NCI-H2029 (cell line): ENCODE data around the gene SHISA5.
A peak's percentile ranks its signal among the peaks of the same experiment; 100 is the strongest.
"Not testable (repeated sequence)": the region's sequence is repeated elsewhere in the genome, so short reads cannot be mapped to it uniquely, and the experiment has no call there.

Experiments
- DNase-seq: peaks from one replicate; lab custom pipeline; 2025; lab: John Stamatoyannopoulos, UW

SHISA5 gene

DNA sequence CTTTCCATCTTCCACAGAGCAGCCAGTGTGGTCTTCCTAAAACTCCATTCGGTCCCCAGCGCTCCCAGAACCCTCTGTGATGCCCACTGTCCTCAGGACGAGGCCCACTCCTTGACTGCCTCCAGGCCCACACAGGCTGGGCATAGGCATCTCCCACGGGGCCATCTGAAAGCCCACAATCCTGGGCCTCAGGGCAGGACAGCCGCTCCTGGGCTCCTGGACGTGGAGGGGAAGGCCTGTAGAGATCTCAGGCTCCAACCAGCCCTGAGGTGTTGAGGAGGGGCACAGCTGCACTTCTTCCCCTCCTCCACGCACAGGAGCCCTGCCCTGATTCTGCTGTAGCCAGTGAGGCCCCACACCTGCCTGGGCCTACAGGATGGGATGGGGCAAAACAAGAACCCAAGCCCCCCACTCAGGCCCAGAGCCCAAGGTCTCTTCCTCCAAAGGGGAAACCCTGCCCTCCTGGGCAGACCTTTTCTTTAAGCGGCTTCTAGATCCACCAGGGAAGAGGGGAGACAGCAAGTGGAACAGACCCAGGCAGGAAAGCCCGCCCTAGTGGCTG lies 25.9 kb downstream of the SHISA5 start:
- DNase-seq: no peak

DNA sequence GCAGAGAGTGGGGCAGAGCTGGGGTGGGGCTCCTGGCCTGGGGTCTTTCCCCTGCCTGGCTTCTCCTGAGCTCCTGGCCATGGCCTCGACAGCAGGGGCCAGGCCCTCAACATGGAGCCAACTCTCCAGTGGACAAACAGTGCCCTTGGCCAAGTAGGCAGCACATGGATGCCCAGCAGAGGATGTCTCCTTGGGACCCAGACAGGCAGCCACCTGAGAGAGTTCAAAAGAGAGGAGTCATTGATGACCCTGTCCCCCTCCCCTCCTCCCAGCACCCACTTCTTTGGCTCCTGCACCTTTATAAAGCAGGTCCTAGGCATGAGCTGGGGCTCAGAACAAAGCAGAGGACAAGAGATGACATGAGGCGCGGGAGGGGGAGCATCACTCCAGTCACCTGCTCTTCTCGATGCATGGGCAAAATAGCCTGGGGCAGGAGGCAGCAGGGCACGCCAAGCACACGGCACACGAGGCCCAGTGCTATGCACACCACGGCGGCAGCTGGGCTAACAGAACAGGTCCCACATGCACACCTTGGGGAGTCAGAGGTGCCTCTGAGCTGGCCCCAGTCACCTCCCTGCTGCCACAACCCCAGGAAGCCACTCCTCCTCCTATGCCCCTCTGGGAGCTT lies 27.4 kb downstream of the SHISA5 start:
- no peak for DNase-seq

DNA sequence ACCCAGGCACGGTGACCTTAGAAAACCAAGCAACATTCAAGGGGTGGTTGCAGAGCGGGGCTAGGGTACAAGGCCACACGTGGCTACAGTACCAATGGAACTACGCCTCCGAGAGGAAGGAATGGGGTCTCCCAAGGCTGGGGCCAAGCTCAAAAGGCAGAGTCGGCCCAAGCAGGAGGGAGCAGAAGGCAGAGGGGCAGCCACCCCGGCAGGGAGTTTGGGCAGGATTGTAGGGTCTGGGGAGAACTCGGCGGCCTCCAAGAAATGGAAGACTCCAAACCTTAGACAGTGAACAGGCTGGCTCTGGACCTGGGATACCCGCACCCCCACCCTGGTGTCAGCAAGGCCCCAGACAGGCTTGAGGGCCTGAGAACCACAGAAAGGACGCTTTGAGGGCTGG lies 28.8 kb downstream of the SHISA5 start:
- DNase-seq: no peak

DNA sequence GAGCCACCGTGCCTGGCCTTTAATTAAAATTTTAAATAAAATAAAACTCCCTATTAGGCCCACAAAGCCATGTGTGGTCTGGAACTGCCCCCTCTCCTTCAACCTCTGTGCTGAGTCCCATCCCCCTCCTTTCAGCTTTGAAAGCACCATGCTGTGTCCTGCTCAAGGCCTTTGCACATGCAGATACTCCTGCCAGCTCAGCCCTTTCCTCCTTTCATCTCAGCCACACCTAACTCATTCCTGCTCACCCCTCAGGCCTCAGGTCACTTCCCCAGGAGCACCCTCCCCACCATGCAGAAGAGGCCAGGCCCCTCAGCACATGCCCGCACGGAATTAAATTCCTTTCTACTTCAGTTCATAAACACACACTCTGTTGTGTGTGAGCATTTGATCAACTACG lies 29.4 kb downstream of the SHISA5 start:
- no peak for DNase-seq

DNA sequence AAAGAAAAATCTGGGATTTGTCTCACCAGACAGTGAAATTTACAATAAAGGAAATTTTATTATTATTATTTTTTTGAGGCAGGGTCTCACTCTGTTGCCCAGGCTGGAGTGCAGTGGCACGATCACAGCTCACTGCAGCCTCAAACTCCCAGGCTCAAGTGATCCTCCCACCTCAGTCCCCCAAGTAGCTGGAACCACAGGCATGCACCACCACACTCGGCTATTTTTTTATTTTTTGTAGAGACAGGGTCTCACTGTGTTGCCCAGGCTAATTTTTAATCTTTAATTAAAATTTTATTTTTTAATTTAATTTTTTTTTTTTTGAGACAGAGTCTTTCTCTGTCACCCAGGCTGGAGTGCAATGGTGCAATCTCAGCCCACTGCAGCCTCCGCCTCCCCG lies 29.9 kb downstream of the SHISA5 start:
- DNase-seq: not testable (repeated sequence)

DNA sequence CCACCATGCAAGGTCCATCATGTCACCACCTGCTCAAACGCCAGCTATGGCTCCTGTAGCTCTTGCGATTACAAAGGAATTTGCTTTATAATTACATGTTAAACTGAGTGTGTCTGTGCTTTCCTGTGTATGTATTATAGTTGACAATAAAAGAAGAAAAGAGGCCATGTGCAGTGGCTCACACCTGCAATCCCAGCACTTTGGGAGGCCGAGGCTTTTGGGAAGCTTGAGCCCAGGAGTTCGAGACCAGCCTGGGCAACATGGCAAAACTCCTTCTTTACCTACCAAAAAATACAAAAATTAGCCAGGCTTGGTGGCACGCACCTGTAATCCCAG lies 30.4 kb downstream of the SHISA5 start:
- no peak for DNase-seq

DNA sequence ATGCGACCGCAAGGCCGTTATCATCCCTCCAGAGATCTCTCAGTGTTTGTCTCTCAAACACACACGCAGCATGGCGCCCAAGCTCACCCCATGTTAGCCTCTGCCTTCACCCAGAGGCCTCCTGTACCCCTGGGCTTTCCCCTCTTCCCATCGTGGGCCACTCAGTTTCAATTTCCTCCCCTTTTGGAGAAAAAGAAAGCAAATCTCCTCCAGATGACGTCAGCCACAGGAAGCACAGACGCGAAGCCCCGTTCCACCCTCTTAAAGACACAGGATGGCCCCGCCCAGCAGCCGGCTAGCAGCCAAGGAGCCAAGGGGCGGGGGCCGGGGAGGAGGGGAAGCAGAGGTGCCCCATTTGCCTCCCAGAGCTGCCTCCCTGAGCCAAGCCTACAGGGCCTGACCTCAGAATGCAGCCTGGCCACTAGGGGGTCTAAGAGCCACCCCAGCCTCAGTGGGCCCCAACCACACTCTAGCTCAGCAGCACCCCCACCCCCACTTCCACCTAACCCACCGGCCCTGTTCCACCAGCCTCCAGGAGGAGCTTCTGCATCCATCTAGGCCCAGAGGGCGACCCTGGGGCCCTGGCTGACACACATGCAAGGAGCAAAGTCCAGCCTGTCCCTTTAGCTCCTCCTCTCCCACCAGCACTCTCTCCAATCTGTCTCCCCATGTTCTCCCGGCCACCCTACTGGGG lies 30.9 kb downstream of the SHISA5 start:
- peak; percentile 77 for DNase-seq

DNA sequence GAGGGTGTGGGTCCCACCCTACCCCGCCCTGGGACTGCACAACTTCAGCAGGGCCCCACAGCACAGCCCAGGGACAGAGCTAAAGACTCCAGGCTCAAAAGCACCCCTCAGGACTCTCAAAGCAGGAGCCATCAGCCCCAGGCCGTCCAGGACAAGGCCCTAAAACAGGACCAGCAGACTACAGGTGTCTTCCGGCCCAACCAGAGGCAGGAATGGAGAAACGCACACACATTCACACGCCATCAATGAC lies 31.4 kb downstream of the SHISA5 start:
- DNase-seq: no peak

DNA sequence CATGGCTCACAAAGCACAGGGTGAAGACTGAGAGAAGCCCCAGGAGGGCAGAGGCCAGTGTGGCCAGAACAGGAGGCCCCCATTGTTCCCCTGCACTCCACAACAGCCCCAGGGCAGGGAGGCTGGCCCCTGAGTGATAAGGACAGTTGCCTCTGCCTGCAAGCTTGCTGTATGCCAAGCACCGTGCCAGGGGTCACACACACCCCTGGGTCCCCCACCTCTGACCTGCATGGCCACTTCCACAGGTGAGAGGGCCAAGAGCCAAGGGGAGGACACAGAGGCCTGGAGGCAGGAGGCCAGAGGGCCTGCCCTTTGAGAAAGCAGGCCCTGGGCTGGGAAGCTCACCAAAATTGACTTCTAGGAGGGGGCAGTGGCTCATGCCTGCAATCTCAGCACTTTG lies 33.7 kb downstream of the SHISA5 start:
- DNase-seq: no peak

DNA sequence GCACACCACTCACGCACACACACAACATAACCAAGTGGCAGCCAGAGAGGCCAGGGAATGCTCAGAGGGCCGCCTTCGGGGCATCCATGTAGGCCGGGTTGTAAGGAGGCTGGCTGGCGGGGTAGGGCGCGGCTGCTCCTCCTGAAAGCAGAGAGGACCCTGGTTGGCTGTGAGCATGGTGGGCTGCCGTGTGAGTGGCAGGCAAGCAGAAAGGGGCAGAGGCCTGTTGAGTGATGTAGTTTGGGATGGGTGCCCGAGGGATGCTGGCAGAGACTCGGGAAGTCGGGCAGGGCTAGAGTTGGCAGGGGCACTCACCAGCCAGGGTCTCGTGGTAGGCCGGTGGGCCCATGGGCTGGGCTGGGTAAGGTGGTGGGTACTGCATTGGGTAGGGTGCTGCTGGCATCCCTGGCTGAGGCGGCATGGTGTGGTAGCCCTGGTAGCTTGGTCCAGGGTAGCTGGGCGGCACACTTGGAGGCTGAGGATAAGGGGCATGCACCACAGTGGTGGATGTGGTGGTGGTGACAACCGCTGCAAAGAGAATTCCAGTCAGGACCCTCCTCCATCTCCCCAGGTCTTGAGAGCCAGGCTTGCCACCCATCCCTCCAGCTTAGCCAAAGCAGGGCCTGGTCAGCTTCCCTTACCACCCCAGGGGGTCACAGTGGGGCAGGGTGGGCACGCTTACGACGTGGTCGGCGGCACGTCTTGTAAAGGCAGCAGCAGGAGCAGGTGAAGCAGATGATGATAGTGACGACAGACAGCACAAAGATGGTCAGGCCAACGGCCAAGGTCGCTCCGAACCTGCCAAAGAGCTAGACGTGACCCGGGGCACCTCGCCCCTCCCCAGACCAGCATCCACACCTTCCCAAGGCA lies 34.7 kb downstream of the SHISA5 start:
- DNase-seq: no peak

DNA sequence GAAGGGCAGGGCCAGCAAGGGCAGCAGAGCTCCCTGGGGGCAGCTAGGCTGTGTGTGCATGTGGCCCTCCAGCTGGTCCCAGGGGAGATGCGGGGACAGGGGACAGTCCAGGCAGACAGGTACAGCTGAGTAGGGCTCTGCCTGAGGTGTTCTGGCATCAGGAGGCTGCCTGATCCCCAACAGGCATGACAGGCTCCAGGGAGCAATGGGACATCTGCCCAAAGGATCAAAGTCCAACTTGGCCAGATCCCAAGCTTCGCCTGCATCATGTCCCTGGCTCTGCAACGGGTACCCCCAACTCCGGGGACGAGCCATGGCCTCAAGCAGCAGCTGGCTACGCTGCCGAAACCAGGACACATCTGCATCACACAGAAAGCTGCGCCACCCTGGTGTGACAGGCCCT lies 35.6 kb downstream of the SHISA5 start:
- no peak for DNase-seq

DNA sequence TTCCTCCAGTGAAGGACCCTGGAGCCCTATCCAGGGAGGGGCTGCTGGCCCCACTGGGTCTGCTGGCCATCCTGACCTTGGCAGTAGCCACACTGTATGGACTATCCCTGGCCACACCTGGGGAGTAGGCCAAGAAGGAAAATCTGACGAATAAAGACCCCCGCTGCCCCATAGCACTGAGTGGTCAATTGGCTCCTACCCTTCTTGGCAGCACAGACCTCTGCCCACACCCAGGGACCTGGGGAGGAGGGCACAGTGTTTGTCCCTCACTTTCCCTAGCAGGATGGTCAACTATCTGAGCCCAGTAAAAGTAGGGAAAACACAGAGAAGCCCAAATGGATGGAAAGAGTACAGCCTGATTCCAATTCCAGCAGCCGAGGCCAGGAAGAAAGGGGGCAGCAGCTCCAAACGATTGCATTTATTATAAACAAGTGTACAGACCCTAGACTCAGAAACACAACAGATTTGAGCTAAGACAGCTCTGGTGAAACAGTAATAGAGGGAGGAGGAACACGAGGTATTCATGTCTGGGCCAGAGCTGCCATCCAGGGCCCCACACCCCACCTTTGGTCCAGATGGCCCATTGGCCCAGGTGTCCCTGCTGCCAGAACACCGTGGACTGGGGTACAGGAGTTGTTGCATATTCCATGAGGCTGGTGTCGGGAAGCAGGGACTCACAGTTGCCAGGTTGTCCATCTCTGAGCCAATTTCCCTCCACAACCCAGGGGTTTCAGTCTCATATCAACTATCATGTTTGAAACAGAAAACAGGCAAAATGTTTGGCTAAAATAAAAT lies 36.3 kb downstream of the SHISA5 start:
- DNase-seq: no peak

DNA sequence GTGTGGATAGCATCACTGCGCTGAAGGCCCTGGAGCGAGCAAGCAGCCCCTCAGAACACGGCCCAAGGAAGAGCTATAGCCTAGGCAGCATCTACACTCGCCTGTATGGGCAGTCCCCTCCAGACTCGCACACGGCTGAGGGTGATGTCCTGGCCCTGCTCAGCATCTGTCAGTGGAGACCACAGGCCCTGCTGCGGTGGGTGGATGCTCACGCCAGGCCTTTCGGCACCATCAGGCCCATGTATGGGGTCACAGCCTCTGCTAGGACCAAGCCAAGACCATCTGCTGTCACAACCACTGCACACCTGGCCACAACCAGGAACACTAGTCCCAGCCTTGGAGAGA lies 36.9 kb downstream of the SHISA5 start:
- no peak for DNase-seq

DNA sequence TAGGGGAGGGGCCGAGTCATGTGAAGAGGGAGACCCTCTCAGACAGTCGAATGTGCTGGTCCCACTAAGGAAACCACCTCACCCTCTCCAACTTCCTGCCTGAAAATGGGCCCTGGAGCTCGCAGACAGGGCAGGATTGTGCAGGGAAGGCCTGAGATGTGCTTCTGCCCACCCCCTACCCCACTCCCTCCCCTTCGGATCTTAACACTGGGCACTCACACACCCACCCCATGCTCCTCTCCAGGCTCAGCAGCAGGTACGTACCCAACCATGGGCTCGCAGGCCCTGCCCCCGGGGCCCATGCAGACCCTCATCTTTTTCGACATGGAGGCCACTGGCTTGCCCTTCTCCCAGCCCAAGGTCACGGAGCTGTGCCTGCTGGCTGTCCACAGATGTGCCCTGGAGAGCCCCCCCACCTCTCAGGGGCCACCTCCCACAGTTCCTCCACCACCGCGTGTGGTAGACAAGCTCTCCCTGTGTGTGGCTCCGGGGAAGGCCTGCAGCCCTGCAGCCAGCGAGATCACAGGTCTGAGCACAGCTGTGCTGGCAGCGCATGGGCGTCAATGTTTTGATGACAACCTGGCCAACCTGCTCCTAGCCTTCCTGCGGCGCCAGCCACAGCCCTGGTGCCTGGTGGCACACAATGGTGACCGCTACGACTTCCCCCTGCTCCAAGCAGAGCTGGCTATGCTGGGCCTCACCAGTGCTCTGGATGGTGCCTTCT lies 37.4 kb downstream of the SHISA5 start:
- peak; percentile 37 for DNase-seq

DNA sequence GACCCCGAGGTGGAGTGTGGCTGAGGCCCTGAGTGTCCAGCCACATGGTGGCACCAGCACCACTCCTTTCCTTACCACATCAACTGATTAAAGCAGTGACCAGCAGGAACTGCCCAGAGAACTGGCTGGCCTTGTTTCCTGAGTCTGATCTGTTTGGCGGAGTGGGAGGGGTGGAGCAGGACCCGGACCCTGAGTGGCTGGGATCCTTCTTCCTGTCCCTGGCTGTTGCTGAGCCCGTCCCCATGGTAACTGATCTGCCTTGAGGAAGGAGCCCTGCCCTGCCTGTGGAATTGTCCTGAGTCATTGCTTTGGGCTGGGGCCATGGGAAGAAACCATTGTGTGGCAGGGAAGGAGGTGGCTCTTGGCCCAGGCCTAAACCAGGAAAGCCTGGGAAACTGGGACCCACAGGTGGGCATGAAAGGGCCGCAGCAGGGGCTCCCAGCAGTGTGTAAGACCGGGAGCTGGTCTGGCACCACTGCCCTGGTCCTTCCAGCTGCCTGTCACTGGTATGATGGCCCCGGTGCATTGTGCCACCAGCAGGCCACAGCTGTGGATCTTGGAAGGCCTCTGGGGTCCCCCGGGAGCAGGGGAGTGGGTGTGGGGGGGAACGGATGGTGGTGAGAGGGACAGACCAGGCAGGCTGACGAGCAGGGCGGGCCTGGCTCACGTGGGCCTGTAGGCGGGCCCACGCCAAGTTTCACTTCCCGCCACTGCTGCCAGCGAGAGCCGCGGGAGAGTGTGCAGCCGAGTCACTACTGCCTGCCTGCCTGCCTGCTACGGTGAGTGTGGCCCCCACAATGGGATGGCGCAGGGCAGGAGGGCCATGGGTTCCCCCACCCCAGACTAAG lies 38.2 kb downstream of the SHISA5 start:
- DNase-seq: peak; percentile 97

DNA sequence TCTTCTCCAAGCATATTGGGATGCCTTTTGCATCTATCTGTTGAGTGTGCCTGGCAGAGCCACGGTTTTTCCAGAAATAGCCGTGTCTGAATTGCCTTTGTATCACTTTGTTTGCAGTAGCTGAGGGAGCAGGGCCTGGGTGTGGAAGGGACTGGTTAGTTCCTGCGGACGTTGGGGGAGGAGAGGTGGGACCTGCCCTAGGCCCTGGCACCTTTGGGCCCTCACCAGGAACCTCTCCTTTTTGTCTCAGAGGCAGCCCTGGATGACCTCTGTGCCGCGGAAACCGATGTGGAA lies 38.8 kb downstream of the SHISA5 start:
- peak; percentile 71 for DNase-seq

DNA sequence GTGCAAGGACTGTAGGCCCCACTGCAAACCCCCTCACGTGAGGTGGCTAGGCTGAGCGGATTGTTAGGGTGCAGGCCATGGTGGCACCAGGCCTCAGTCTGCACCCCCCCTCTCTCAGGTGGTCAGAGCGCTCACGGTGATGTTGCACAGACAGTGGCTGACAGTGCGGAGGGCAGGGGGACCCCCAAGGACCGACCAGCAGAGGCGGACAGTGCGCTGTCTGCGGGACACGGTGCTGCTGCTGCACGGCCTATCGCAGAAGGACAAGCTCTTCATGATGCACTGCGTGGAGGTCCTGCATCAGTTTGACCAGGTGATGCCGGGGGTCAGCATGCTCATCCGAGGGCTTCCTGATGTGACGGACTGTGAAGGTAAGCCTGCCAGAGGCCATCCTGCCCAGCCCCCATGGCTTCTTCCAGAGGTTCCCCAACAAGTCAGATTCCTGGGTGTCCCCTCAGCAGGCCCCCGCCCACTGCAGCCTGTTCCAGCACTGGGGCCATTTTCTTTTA lies 39.2 kb downstream of the SHISA5 start:
- no peak for DNase-seq

DNA sequence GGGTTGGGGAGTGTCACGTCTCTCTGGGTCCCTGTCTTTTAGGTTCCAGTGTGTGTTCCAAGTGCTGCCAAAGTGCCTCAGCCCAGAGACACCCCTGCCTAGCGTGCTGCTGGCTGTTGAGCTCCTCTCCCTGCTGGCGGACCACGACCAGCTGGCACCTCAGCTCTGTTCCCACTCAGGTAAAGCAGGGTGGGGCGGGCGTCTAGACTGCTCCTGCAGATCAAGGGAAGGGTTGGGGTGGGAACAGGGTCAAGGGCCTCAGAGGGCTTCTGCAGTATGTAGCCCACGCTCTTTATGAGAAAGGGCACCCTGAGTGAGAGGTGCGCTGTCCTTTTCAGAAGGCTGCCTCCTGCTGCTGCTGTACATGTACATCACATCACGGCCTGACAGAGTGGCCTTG lies 40.3 kb downstream of the SHISA5 start:
- DNase-seq: no peak

DNA sequence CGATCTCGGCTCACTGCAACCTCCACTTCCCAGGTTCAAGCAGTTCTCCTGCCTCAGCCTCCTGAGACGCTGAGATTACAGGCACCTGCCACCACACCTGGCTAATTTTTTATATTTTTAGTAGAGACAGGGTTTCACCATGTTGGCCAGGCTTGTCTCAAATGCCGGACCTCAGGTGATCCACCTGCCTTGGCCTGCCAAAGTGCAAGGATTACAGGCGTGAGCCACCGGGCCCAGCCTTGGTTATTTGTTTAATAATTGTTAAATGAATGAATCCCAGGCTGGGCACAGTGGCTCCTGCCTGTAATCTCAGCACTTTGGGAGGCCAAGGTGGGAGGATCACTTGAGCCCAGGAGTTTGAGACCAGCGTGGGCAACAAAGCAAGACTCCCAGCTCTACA lies 42.2 kb downstream of the SHISA5 start:
- DNase-seq: not testable (repeated sequence)

DNA sequence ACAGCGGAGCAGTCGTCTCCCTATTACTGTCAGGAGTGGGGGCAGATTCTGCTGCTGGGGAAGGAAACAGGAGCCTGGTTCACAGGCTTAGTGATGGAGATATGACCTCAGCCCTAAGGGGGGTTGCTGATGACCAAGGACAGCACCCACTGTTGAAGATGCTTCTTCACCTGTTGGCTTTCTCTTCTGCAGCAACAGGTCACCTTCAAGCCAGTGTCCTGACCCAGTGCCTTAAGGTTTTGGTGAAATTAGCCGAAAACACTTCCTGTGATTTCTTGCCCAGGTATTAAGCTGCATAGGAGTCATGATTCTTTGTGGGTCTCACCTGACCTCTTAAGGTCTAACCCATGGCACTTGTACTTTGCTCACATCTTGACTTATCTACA lies 43.5 kb downstream of the SHISA5 start:
- no peak for DNase-seq
